T-helper 1 cell treated with Interleukin-12 subunit alpha and Interleukin-12 subunit beta and Interleukin-4 antibody, amounts not matched to agents 30 ng/mL and 1 ng/mL, for 36 hours (primary cell): Measurements from ENCODE around the gene SLAMF9. TPM values are rescaled to one million over a fixed set of nuclear protein-coding genes. Genes with fewer than 3 reads are reported as not detected.

Experiments
- intact Hi-C: fragments of 100-400 bp; cut with micrococcal nuclease; formaldehyde crosslinking; loops from one replicate; pipeline ENCODE4 v1.15.1; 2024
- total RNA-seq: library from RNA; stranded (reverse); gene quantifications from 2 replicates; pipeline ENCODE4 v1.2.3, GENCODE V29; 2022

The SLAMF9 gene
- total RNA-seq, 1 donor from 2014 or later = not detected

GRCh38 chr1:159977364-159978106 lies 23.5 kb upstream of the SLAMF9 start:
- intact Hi-C loops = no loop called here

GRCh38 chr1:159974350-159974965 lies 20.4 kb upstream of the SLAMF9 start:
- intact Hi-C loops = no loop called here

GRCh38 chr1:159973350-159973940 lies 19.4 kb upstream of the SLAMF9 start:
- intact Hi-C loops = no loop called here

- intact Hi-C loops = no loop called here
Observed at GRCh38 chr1:159972443-159973205, 18.6 kb upstream of the SLAMF9 start.

GRCh38 chr1:159970932-159971342 lies 16.9 kb upstream of the SLAMF9 start:
- intact Hi-C loops = no loop called here

GRCh38 chr1:159968901-159969300 lies 14.9 kb upstream of the SLAMF9 start:
- intact Hi-C loops = no loop called here

GRCh38 chr1:159965263-159965662 lies 11.2 kb upstream of the SLAMF9 start:
- intact Hi-C loops = no loop called here

GRCh38 chr1:159964144-159964543 lies 10.1 kb upstream of the SLAMF9 start:
- intact Hi-C loops = no loop called here

- intact Hi-C loops = no loop called here
Observed at GRCh38 chr1:159962176-159962575, 8.1 kb upstream of the SLAMF9 start.

- intact Hi-C loops = no loop called here
Observed at GRCh38 chr1:159961636-159962035, 7.6 kb upstream of the SLAMF9 start.

- intact Hi-C loops = no loop called here
Observed at GRCh38 chr1:159960721-159961381, 6.8 kb upstream of the SLAMF9 start.

- intact Hi-C loops = no loop called here
Observed at GRCh38 chr1:159959451-159959850, 5.4 kb upstream of the SLAMF9 start.

- intact Hi-C loops = no loop called here
Observed at GRCh38 chr1:159958719-159959380, 4.8 kb upstream of the SLAMF9 start.

- intact Hi-C loops = no loop called here
Observed at GRCh38 chr1:159957824-159958268, 3.8 kb upstream of the SLAMF9 start.

- intact Hi-C loops = no loop called here
Observed at GRCh38 chr1:159955456-159955855, 1.4 kb upstream of the SLAMF9 start.

GRCh38 chr1:159952932-159953331 lies 1.1 kb downstream of the SLAMF9 start:
- intact Hi-C loops = no loop called here

GRCh38 chr1:159951551-159951950 lies 2.5 kb downstream of the SLAMF9 start:
- intact Hi-C loops = no loop called here

GRCh38 chr1:159951016-159951415 lies 3.0 kb downstream of the SLAMF9 start:
- intact Hi-C loops = no loop called here

- intact Hi-C loops = no loop called here
Observed at GRCh38 chr1:159949981-159950381, 4.1 kb downstream of the SLAMF9 start.

GRCh38 chr1:159949123-159949522 lies 4.9 kb downstream of the SLAMF9 start:
- intact Hi-C loops = no loop called here

GRCh38 chr1:159947942-159948341 lies 6.1 kb downstream of the SLAMF9 start:
- intact Hi-C loops = no loop called here
